Measurements from ENCODE around the gene ANXA11.

Gene ANXA11

DNA sequence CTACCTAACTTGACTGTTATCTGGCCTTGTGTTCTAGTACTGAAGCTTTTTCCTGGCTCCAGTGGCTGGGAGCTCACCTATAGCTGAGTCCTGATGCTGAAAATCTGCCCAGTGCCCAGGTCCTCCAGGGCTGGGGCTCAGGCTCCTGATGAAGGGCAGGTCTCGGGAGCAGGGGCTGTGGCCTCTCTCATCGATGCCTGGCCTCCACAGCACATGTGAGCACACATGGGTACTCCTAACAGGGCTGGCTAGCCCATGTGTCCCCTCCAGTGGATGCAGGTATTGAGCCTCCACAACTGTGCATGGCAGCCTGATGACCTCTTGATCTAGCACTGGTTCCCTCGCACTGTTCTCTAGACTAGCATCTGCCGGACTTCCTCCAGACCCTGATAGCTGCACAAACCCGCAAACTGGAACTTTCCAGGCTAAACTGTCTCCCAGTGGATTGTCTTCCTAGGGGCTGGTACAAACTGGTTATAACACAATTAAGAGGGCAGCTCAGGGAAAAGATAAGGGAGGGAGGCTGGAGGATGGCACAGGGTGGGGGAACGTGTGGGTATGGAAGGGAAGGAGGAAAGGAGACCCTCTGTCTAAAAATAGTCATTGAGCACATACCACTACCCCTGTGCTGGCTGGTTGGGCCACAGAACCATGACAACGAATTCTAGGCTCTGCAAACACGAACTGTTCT, 37.7 kb downstream of the ANXA11 start:
- Histone ChIP-seq H3K9me3 (ENCODE audit: severe bottlenecking) (no peaks in the 10 kb centered on the region), H3K27me3 (ENCODE audit: insufficient read depth, low read depth, severe bottlenecking) (no peaks in the 10 kb centered on the region), H3K36me3 (peaks cover 20% of the 10 kb centered on the region), H3K4me3 (ENCODE audit: low read depth, low read length) (no peak overlapping the region), H3K27ac (no peak overlapping the region)
- DNase-seq = no peak
- TF ChIP-seq, protein P1, sequence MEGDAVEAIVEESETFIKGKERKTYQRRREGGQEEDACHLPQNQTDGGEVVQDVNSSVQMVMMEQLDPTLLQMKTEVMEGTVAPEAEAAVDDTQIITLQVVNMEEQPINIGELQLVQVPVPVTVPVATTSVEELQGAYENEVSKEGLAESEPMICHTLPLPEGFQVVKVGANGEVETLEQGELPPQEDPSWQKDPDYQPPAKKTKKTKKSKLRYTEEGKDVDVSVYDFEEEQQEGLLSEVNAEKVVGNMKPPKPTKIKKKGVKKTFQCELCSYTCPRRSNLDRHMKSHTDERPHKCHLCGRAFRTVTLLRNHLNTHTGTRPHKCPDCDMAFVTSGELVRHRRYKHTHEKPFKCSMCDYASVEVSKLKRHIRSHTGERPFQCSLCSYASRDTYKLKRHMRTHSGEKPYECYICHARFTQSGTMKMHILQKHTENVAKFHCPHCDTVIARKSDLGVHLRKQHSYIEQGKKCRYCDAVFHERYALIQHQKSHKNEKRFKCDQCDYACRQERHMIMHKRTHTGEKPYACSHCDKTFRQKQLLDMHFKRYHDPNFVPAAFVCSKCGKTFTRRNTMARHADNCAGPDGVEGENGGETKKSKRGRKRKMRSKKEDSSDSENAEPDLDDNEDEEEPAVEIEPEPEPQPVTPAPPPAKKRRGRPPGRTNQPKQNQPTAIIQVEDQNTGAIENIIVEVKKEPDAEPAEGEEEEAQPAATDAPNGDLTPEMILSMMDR (IDR thresholded peaks at IDR 0.05; ENCODE audit: low read depth, low read length) = no peak

DNA sequence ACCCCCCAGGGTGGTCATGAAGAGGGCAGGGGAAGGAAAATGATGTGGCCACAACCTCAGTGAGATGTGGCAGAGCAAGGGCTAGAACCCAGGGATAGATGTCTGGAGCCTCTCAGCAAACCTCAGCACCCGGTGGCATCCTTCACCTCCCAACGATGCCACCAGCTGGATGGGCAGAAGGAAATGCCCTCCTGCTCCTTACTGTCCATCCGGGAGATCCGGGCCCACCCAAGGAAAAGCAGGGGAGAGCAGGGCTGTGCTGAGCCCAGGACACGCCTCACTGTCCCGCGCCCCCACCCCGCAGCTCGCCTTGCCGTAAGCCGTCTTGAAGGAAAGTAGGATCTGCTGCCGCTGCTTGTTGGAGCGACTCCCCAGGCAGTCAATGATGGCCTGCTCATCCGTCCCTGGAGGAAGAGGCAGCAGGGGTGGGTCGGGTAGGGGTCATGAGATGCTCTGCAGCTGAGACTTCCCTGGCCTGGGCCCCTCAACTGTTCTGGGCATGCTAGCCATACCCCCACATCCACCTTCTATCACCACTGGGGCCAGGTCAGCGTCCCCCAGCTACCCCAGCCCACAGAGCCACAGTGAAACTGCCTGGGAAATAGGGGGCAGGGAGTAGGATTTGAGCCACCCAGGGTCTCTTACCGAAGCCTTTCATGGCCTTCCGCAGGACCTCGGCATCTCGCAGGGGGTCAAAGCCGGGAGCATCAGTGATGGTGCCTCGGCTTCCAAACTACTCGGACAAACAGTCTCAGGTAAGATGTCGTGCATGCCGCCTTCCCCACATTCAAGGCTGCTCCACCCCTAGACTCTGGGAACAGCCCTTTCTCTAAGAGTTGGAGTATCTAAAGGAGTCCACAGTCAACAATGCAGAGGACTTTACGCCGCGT, 38.5 kb downstream of the ANXA11 start:
- no peak for DNase-seq
- Histone ChIP-seq H3K27ac (no peak overlapping the region), H3K27me3 (ENCODE audit: insufficient read depth, low read depth, severe bottlenecking) (no peaks in the 10 kb centered on the region), H3K36me3 (peaks cover 22% of the 10 kb centered on the region), H3K9me3 (ENCODE audit: severe bottlenecking) (no peaks in the 10 kb centered on the region), H3K4me3 (ENCODE audit: low read depth, low read length) (no peak overlapping the region)
- TF ChIP-seq, protein P1 (IDR thresholded peaks at IDR 0.05; ENCODE audit: low read depth, low read length) = no peak

DNA sequence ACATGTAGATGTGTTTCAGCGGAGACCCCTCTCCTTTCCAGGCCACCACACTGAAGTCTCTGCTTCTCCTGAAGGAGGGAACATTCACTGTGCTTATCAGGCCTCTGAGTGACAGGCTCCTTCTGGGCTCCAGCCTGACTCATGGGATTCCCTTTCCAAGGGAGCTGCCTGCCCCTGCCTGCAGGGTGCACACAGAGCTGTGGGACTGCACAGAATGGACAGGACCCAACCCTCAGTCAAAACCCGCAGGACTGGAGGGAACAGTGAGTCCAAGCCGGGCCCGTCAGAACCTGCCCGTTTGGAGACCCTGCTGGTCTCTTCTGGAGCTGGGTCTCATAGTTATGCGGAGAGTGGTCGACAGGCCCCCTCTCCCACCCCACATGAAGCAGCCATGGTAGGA, 40.2 kb downstream of the ANXA11 start:
- TF ChIP-seq, protein P1 (IDR thresholded peaks at IDR 0.05; ENCODE audit: low read depth, low read length) = no peak
- no peaks in the 10 kb centered on the region for H3K9me3 ChIP-seq (ENCODE audit: severe bottlenecking)
- DNase-seq = no peak
- H3K4me3 ChIP-seq (ENCODE audit: low read depth, low read length) = no peak overlapping the region
- H3K27me3 ChIP-seq (ENCODE audit: insufficient read depth, low read depth, severe bottlenecking) = no peaks in the 10 kb centered on the region
- H3K27ac ChIP-seq = no peak overlapping the region
- peaks cover 28% of the 10 kb centered on the region for H3K36me3 ChIP-seq

DNA sequence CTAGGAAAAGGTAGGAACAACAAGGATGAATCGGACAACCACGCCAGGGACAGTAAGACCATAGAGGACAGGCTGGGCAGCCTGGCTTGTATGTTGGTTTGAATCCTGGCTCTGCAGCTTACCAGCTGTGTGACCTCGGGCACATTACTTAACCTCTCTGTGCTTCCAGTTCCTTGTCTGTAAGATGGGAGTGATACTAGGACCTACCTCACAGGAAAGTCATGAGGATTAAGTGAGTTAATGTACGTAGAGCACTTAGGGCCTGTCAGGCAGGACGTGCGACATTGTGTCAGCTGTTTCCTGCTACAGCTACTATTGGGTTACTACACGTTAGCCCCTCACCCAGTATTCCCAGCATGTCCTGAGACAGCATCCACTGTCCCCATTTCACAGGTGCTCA, 40.7 kb downstream of the ANXA11 start:
- Histone ChIP-seq H3K9me3 (ENCODE audit: severe bottlenecking) (no peaks in the 10 kb centered on the region), H3K4me3 (ENCODE audit: low read depth, low read length) (no peak overlapping the region), H3K27ac (no peak overlapping the region), H3K36me3 (peaks cover 32% of the 10 kb centered on the region), H3K27me3 (ENCODE audit: insufficient read depth, low read depth, severe bottlenecking) (no peaks in the 10 kb centered on the region)
- TF ChIP-seq, protein P1 (IDR thresholded peaks at IDR 0.05; ENCODE audit: low read depth, low read length) = no peak
- DNase-seq = no peak

DNA sequence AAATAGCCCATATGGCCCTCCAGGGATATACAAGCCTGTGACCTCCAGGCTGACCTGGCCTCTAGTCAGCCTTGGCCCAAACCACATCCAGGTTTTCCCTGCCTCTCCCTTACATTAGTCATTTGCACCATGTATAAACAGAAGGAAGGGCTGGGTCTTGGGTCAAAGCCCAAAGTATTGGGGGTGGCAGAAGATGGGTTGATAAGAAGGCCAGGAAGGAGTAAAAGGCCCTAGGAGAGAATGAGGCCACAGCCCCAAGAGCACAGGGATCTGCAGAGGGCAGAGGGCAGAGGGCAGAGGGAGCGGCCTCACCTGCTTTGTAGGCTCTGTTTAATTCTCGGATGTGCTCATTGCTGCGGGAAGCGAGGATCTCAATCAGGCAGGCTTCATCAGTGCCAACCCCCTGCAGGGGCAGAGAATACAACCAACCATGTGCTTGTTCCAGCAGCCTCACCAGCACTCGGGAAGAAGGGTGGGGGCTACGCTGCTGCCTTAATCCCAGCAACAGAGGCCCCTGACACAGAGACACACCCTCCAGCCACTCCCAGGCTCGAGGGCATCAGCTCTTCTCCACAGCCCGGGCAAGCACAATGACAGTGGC, 41.5 kb downstream of the ANXA11 start:
- no peaks in the 10 kb centered on the region for H3K27me3 ChIP-seq (ENCODE audit: insufficient read depth, low read depth, severe bottlenecking)
- H3K4me3 ChIP-seq (ENCODE audit: low read depth, low read length) = no peak overlapping the region
- H3K36me3 ChIP-seq = peaks cover 35% of the 10 kb centered on the region
- DNase-seq = no peak
- H3K9me3 ChIP-seq (ENCODE audit: severe bottlenecking) = no peaks in the 10 kb centered on the region
- TF ChIP-seq, protein P1 (IDR thresholded peaks at IDR 0.05; ENCODE audit: low read depth, low read length) = no peak
- no peak overlapping the region for H3K27ac ChIP-seq

Measured in WERI-Rb-1 (cell line).